Cortex of kidney (tissue), 1 donor: Measurements from ENCODE around the gene NDUFAF2.
"Not testable (repeated sequence)": the region's sequence is repeated elsewhere in the genome, so short reads cannot be mapped to it uniquely, and the experiment has no call there.

ENCODE experiments used
- DNase-seq: peaks from one replicate; lab custom pipeline; 2025; lab: John Stamatoyannopoulos, UW

Gene NDUFAF2

DNA sequence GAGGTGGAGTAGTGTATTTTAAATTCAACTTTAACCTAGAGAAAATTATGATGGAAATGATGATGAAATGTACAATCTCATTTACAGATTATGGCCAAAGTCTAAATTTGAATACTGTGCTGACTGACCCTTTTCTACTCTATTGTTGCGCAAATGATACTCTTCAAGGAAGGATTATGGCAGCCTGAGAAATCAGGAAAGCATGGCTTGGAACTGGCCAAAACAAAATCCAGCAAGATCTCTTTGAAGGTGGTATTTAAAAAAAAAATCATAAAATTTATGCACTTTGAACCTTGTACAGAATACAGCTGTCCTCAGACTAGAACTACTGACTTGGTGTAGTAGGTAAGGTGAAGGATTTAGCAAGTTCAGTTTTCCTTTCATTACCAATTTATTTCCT, 105.3 kb downstream of the NDUFAF2 start:
- no peak for DNase-seq

GRCh38 chr5:61051267-61051666, 106.3 kb downstream of the NDUFAF2 start:
- DNase-seq, result no peak

DNA sequence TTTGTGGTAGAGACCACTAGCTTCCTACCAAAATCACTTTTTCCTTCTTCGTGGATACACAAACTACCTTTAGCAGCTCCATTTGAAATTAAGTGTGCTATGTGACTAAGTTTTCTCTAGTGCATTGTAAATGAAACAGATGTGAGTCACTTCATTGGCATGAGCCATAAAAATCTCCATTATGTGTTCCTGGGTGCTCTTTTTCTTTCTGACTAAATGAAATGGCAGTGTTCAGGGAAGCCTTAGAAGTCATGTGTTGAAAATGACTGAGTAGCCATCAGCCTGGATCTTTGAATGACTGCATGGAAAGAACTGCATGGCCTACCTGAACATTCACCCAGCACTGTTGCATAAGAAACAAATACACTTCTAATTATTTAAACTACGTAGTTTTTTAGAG, 107.9 kb downstream of the NDUFAF2 start:
- DNase-seq, result no peak

DNA sequence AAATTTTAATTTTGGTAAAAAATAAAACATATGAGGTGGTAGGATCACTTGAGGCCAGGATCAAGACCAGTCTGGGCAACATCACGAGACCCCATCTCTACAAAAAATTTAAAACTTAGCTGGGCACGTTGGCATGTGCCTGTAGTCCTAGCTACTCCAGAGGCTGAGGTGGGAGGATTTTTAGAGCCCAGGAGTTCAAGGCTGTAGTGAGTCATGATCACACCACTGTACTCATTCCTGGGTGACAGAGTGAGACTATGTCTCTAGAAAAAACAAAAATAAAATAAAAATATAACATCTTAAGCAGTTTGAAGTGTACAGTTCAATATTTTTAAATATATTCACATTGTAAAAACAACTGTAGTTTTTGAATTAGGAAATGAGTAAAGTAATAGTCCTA, 108.9 kb downstream of the NDUFAF2 start:
- no peak for DNase-seq

DNA sequence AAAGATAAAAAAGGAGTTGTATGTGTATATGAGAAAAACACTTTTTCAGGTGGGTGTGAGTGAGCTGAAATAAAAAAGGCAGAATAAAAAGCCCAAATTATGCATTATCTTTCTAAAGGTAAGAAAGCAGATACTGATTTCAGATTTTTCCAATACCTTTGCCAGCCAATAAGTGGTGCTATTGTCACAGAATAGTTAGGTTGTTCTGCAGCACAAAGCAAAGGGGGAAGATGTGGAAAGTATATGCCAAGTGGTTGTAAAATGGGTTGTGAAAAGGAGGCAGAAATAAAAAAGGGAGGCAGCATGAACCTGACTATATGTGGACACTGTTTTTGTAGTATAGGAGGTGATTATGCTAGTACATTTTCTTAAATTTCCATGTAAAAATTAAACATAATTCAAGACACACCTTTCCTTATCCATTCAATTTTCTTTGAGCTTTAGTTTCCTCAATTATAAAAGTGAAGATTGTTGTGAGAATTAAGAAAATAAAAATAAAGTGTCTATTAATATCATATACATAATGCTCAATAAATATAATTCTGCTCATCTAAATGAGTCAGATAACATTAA, 110.5 kb downstream of the NDUFAF2 start:
- DNase-seq, result no peak

GRCh38 chr5:61059499-61059898, 114.5 kb downstream of the NDUFAF2 start:
- DNase-seq, result no peak

DNA sequence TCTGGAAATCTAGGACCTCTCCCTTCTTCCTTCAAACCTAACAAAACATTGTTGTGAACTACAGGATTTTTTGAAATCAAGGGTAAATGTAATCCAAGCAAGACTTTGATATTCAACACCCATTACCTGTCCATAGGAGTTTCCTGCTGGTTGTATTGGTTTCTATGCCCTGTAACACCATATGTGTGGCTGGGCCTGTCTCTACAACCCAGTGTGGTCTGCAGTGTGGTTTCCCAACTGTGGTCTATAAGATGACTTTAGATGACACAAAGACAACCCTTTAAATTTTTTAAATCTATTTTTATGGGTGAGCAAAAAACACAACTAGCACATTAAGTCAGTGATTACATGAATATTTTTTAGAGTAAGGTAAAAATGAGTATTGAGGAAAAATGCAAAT, 124.1 kb downstream of the NDUFAF2 start:
- DNase-seq, result no peak

GRCh38 chr5:61071526-61071925, 126.5 kb downstream of the NDUFAF2 start:
- no peak for DNase-seq

- no peak for DNase-seq
Observed at GRCh38 chr5:61076626-61077025, 131.6 kb downstream of the NDUFAF2 start.

DNA sequence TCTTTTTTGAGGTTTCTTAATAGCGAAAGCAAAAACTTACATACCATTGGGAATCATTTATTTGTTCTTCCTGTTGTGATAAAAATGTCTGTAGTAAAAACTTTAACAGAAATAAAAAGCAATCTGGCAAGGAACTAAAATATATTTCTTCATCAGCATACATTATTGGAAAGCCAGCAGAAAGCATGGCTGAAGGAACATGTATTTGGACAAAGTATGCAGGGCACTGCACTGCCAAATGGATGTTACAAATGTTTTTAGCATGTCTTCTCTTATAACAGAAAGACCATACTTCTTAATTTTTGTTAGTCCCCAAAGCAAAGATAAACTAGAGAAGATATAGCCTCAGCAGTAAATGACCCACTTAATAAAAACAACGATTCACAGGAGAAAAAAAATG, 136.7 kb downstream of the NDUFAF2 start:
- DNase-seq, result no peak

DNA sequence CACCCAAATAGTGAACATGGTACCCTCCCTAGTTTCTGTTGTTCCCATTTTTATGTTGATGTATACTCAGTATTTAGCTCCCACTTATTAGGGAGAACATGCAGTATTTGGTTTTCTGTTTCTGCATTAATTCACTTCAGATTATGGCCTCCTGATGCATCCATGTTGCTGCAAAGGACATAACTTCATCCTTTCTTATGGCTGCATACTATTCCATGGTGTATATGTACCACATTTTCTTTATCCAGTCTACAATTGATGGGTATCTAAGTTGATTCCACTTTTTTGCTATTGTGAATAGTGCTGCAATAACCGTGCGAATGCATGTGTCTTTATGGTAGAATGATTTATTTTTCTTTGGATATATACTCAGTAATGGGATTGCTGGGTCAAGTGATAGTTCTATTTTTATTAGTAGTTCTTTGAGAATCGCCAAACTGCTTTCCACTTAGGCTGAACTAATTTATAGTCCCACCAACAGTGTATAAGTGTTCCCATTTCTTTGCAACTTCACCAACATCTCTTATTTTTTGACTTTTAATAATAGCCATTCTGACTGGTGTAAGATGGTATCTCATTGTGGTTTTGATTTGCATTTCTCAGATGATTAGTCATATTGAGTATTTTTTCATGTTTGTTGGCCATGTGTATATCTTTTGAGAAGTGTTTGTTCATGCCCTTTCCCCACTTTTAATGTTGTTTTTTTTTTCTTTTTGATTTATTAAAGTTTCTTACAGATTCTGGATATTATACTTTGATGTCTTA, 137.7 kb downstream of the NDUFAF2 start:
- no peak for DNase-seq

DNA sequence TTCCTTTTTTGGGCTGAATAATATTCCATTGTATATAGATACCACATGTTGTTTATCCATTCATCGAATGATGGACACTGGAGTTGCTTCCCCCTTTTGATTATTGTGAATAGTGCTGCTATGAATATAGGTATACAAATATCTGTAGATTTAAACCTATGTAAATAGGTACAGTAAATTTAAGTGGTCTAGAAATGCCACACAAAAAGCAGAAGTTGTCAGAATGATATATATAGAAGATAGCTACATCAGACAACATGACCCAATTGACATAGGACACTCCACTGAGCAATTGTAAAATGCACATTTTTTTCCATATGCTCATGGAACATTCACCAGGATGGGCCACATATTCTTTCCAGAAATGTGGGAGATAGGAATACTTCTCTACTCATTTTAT, 139.7 kb downstream of the NDUFAF2 start:
- DNase-seq, result no peak

- DNase-seq, result no peak
Observed at GRCh38 chr5:61085885-61086284, 140.9 kb downstream of the NDUFAF2 start.

- no peak for DNase-seq
Observed at GRCh38 chr5:61087921-61088320, 142.9 kb downstream of the NDUFAF2 start.

DNA sequence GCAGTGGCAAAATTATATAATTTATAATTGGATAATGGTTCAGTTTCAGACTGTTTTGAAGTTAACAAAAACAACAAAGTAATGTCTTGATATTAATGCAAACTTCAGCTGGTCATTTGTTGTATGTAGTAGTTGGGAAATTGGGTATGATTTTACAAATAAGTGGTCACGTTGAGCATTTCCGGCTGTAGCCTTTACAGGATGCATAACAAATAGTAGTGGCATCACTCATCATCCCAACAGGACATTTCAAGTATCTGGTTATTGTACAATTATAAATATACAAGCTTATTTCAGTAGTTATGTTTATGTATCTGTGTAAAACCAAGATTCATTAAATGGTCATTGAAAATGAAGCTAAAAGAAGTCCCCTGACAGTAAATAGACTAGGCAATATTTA, 144.3 kb downstream of the NDUFAF2 start:
- DNase-seq, result no peak

DNA sequence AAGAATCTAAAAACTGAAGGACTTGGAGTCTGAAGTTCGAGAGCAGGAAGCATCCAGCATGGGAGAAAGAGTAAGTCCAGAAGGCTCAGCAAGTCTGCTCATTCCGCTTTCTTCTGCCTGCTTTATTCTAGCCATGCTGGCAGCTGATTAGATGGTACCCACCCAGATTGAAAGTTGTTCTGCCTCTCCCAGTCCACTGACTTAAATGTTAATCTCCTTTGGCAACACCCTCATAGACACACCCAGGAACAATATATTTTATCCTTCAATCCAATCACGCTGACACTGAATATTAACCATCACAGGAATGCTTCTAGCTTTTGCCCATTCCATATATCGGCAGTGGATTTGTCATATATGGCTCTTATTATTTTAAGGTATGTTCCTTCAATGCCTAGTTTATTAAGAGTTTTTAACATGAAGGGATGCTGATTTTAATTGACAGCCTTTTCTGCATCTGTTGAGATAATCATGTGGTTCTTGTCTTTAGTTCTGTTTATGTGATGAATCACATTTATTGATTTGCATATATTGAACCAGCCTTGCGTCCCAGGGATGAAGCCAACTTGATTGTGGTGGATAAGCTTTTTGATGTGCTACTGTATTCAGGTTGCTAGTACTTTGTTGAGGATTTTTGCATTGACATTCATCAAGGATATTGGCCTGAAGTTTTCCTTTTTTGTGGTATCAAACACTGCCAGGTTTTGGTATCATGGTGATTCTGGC, 148.2 kb downstream of the NDUFAF2 start:
- DNase-seq, result not testable (repeated sequence)

GRCh38 chr5:61097465-61097864, 152.5 kb downstream of the NDUFAF2 start:
- no peak for DNase-seq

- DNase-seq, result no peak
Observed at GRCh38 chr5:61098251-61098995, 153.4 kb downstream of the NDUFAF2 start.

DNA sequence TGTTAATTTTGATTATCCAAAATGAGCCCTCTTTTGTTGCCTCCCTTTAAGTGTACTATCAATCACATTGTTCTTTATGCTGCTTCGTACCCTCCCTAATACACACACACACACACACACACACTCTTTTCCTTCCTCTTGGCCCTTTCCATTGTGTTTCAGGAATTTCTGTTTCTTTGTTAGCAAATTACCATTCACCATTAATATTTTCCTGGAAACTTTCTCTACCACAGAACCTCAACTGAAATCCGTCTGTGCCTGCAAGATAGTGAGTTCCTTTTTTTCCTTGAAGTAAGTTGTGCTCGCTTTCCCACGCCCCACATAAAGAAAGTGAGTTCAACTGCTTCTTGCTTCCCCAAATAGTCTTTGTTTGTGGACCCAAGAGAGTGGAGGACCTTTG, 155.4 kb downstream of the NDUFAF2 start:
- no peak for DNase-seq

DNA sequence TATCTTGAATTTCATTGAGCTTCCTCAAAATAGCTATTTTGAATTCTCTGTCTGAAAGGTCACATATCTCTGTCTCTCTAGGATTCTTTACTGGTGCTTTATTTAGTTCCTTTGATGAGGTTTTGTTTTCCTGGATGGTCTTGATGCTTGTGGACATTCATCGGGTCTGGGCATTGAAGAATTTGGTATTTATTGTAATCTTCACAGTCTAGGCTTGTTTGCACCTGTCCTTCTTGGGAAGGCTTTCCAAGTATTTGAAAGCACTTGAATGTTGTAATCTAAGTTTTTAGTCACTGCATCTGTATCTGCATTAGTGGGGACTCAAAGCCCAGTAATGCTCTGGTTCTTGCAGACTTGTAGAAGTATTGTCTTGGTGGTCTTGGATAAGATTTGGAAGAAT, 169.4 kb downstream of the NDUFAF2 start:
- no peak for DNase-seq

GRCh38 chr5:61115968-61116367, 171.0 kb downstream of the NDUFAF2 start:
- DNase-seq, result no peak

DNA sequence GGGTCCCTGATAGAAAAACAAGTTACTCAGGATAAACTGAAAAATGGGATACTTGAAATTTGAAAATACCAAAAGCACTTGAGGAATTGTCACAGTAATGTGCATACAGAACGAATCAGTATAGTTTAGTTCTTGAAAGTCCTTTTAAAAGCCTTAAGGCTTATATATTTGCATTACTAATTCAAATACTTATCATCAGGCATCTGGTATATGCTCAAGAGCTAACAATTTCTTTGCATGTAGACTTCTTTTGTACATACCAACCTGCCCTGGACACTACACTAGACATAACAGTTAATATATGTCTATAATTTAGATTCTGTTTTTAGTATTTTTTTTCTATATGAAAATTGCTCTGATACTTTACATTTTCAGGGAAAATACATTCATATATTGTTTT, 174.1 kb downstream of the NDUFAF2 start:
- DNase-seq, result no peak

- DNase-seq, result no peak
Observed at GRCh38 chr5:61120534-61120933, 175.5 kb downstream of the NDUFAF2 start.
